Liver (tissue), 9 donors: Measurements from ENCODE around the gene MRPS14. TPM values are rescaled to one million over a fixed set of nuclear protein-coding genes. Genes with fewer than 3 reads are reported as not detected.

Experiments
- DNase-seq: peaks from one replicate; pipeline ENCODE4 v3.0.0-alpha.2; 2017; ENCODE audit warnings: low spot score
- H3K27ac ChIP-seq, 2 donors: one replicate each; pipeline ENCODE4 v1.7.0; 2013; ENCODE audit warnings: inconsistent platforms in 2 of 2, low read length in 2 of 2, control low read depth in 1 of 2, low read depth in 1 of 2, mild to moderate bottlenecking in 1 of 2
- H3K27me3 ChIP-seq, 4 donors: one replicate each; pipeline versions ENCODE4 v1.6.1 to v1.7.0; 2013; ENCODE audit warnings: low read length in 3 of 4, inconsistent platforms in 1 of 4, mild to moderate bottlenecking in 1 of 4, moderate library complexity in 1 of 4; ENCODE audit not compliant: control insufficient read depth in 4 of 4, insufficient read depth in 4 of 4
- H3K36me3 ChIP-seq, 4 donors: one replicate each; pipeline versions ENCODE4 v1.6.1 to v1.7.0; 2013; ENCODE audit warnings: low read length in 3 of 4, mild to moderate bottlenecking in 3 of 4, low read depth in 1 of 4, moderate library complexity in 1 of 4; ENCODE audit not compliant: control insufficient read depth in 4 of 4, insufficient read depth in 3 of 4
- H3K4me1 ChIP-seq, 4 donors: one replicate each; pipeline versions ENCODE4 v1.6.1 to v1.7.0; 2013; ENCODE audit warnings: low read length in 3 of 4, mild to moderate bottlenecking in 3 of 4, moderate library complexity in 1 of 4; ENCODE audit not compliant: control insufficient read depth in 4 of 4, insufficient read depth in 4 of 4
- H3K4me3 ChIP-seq, 3 donors: one replicate each; pipeline versions ENCODE4 v1.6.1 to v1.7.0; 2013; ENCODE audit warnings: low read length in 3 of 3, control low read depth in 1 of 3, low read depth in 1 of 3, mild to moderate bottlenecking in 1 of 3
- H3K9ac ChIP-seq, 2 donors: one replicate each; pipeline ENCODE4 v1.7.0; 2013; ENCODE audit warnings: low read length in 2 of 2, mild to moderate bottlenecking in 2 of 2, moderate library complexity in 2 of 2, control low read depth in 1 of 2, low read depth in 1 of 2
- H3K9me3 ChIP-seq, 4 donors: one replicate each; pipeline versions ENCODE4 v1.6.1 to v1.7.0; 2013; ENCODE audit warnings: low read length in 3 of 4; ENCODE audit not compliant: control insufficient read depth in 4 of 4
- ATF3 ChIP-seq: IDR thresholded peaks from 2 replicates; pipeline ENCODE4 v1.6.1; 2016; ENCODE audit warnings: antibody characterized with exemption
- CTCF ChIP-seq: fragments of 150-350 bp; IDR thresholded peaks from 2 replicates; pipeline ENCODE4 v1.5.1; 2017; ENCODE audit warnings: improper control_type of control experiment, low read depth, low read length; ENCODE audit not compliant: missing input control
- EGR1 ChIP-seq, 2 donors: IDR thresholded peaks; 2 replicates each; pipeline ENCODE4 v1.6.1; 2016 to 2018; ENCODE audit warnings: antibody characterized with exemption in 2 of 2, low read depth in 2 of 2
- FOXA2 ChIP-seq: IDR thresholded peaks from 2 replicates; pipeline ENCODE4 v1.6.1; 2016; ENCODE audit warnings: antibody characterized with exemption
- GABPA ChIP-seq, 2 donors: IDR thresholded peaks in 1 of 2; conservative IDR thresholded peaks in 1 of 2; 2 replicates each; pipeline ENCODE4 v1.6.1; 2016; ENCODE audit warnings: antibody characterized with exemption in 2 of 2, mild to moderate bottlenecking in 1 of 2, moderate library complexity in 1 of 2
- HNF4A ChIP-seq, 2 donors: conservative IDR thresholded peaks; 2 replicates each; pipeline ENCODE4 v1.6.1; 2016; ENCODE audit warnings: antibody characterized with exemption in 2 of 2, mild to moderate bottlenecking in 2 of 2
- HNF4G ChIP-seq: IDR thresholded peaks from 2 replicates; pipeline ENCODE4 v1.6.1; 2016; ENCODE audit warnings: antibody characterized with exemption
- MAX ChIP-seq: IDR thresholded peaks from 2 replicates; pipeline ENCODE4 v1.6.1; 2016; ENCODE audit warnings: antibody characterized with exemption
- NR2F2 ChIP-seq: IDR thresholded peaks from 2 replicates; pipeline ENCODE4 v1.6.1; 2016; ENCODE audit warnings: antibody characterized with exemption
- RAD21 ChIP-seq, 2 donors: IDR thresholded peaks; 2 replicates each; pipeline ENCODE4 v1.6.1; 2016; ENCODE audit warnings: antibody characterized with exemption in 2 of 2, mild to moderate bottlenecking in 2 of 2
- REST ChIP-seq: IDR thresholded peaks from 2 replicates; pipeline ENCODE4 v1.6.1; 2016; ENCODE audit warnings: antibody characterized with exemption, mild to moderate bottlenecking
- RXRA ChIP-seq, 2 donors: IDR thresholded peaks; 2 replicates each; pipeline ENCODE4 v1.6.1; 2017 to 2018; ENCODE audit warnings: antibody characterized with exemption in 2 of 2, mild to moderate bottlenecking in 1 of 2
- SP1 ChIP-seq: IDR thresholded peaks from 2 replicates; pipeline ENCODE4 v1.6.1; 2018; ENCODE audit warnings: antibody characterized with exemption, mild to moderate bottlenecking
- TAF1 ChIP-seq: conservative IDR thresholded peaks from 2 replicates; pipeline ENCODE4 v1.6.1; 2016; ENCODE audit warnings: antibody characterized with exemption, mild to moderate bottlenecking
- YY1 ChIP-seq: IDR thresholded peaks from 2 replicates; pipeline ENCODE4 v1.6.1; 2016; ENCODE audit warnings: antibody characterized with exemption, mild to moderate bottlenecking
- ZBTB33 ChIP-seq: IDR thresholded peaks from 2 replicates; pipeline ENCODE4 v1.6.1; 2016; ENCODE audit warnings: antibody characterized with exemption
- WGBS: extraction: QIAGEN DNeasy Blood & Tissue Kit; methylation state at CpG from one replicate; pipeline ENCODE4 v1.1.7; 2013; 5-methylcytosine and 5-hydroxymethylcytosine counted together
- polyA plus RNA-seq, 2 donors: library from polyadenylated mRNA; stranded (reverse) in 1 of 2; unstranded in 1 of 2; fragments of 200-250 nt in 1 of 2; fragments of >200 nt in 1 of 2; fragmentation: Nextera tagmentation in 1 of 2; extraction: Ambion mirVana in 1 of 2; gene quantifications; one replicate each; pipeline versions ENCODE4 v1.2.1 to v1.2.3, GENCODE V29; 2013 to 2015
- total RNA-seq, 2 donors: library from RNA; depleted of rRNA; stranded (reverse); fragments of >200 nt; gene quantifications; one replicate each; pipeline ENCODE4 v1.2.3, GENCODE V29; 2014
- donor health status: healthy.
- donor health status: healthy.
- donor health status: healthy.
- donor health status: healthy.
- donor health status: healthy.

Gene MRPS14
- total and polyA plus RNA-seq, 4 donors = 14.9 to 41.4 (median 22.4) TPM

GRCh38 chr1:175072099-175072951 is 49.1 kb upstream of the MRPS14 start:
- H3K4me1 ChIP-seq = peaks cover 0 to 4% (median 0%) of the 10 kb centered on the region in 4 donors
- WGBS = 34% methylated on average over 10 of the region's 10 CpGs
- H3K27ac ChIP-seq = no peak overlapping the region
- DNase-seq = no peak
- no peaks in the 10 kb centered on the region for H3K9me3 ChIP-seq
- H3K36me3 ChIP-seq = no peaks in the 10 kb centered on the region
- TF ChIP-seq ATF3 = no peak
- TF ChIP-seq GABPA (IDR thresholded peaks at IDR 0.05 in 1 of 2, conservative IDR thresholded peaks at IDR 0.05 in 1 of 2) = no peak
- no peak for TF ChIP-seq TAF1
- TF ChIP-seq YY1 = no peak
- TF ChIP-seq CTCF = no peak
- no peak for TF ChIP-seq EGR1 (IDR thresholded peaks at IDR 0.05; ENCODE audit: low read depth in 2 of 2)
- no peak for TF ChIP-seq ZBTB33
- no peak for TF ChIP-seq HNF4G
- no peak for TF ChIP-seq FOXA2
- TF ChIP-seq SP1 = no peak
- TF ChIP-seq RXRA (IDR thresholded peaks at IDR 0.05) = no peak
- TF ChIP-seq REST = no peak
- TF ChIP-seq RAD21 (IDR thresholded peaks at IDR 0.05) = no peak
- TF ChIP-seq NR2F2 = no peak
- TF ChIP-seq MAX = no peak
- TF ChIP-seq HNF4A (conservative IDR thresholded peaks at IDR 0.05) = no peak
- H3K27me3 ChIP-seq = no peaks in the 10 kb centered on the region
- H3K9ac ChIP-seq = no peak overlapping the region
- no peak overlapping the region for H3K4me3 ChIP-seq
